ENCODE results near the gene GUK1.
A peak's percentile ranks its signal among the peaks of the same experiment; 100 is the strongest.
"Not testable (repeated sequence)": the region's sequence is repeated elsewhere in the genome, so short reads cannot be mapped to it uniquely, and the experiment has no call there.

GUK1 gene

DNA sequence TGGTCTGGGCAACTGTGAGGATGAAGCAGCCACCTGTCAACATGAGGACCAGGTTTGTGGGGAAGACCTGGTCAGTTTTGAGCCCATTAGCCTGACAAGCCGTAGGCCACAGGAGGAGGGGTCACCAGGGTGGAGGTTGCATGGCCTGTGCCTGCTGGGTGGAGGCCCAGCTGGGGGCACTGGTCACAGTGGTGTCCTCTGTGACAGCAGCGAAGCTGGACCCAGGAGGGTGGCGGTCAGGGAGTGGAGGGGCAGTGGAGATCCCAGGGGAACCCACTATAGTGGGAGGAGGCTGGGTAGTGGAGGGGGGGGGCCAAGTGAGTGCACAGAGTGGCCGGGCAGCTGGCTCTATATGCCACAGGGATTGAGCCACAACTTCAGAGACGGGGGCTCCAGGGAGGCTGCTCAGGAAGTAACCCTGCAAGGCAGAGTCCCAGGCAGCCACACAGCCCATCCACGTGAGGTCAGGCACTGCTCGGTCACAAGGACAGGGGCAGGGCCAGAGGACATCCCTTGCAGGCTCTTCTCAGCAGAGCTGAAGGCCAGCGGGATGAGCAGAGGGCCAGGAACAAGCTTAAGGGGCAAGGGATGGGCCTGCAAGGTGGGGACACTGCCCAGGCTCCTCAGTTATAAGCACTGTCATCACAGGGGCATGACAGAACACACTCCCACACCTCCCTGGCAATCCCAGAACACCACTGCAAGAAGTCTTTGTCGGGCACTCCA, 34.6 kb upstream of the GUK1 start:
- no peak for DNase-seq

DNA sequence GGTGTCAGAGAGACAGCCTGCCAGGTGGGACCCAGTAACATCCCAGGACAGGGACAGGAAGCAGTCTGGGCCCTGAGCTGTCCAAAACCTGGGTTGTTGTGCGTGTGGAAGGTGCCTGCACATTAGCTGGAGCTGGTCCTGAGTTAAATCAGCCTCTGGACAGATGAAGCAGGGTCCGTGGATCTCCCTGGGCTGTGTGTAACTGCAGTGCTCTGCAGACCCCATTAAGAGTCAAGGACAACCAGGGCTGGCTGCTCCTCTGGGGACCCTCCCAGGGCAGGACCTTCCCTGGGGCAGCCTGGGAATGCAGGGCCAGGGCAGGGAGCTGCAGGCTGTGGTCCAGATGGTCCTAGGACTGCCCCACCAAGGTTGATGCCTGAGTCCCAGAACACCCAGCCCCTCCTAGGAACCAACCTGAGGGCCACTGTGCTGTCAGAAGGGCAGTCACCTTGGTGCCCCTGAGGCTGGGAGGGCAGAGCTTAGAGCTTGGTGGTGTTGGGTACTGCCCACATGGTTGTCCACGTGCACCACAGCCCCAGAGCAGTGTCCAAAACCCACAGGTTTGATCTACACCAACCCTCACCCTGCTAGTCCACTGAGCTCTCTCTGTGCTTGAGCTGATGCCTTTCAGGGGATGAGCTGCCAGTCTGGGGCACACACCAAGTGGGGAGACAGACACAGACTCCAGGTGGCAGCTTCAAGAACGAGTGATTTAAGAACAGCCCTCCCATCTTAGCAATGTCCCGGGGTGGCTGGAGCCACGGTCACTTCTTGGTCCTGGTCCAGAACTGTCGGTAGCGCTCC, 33.9 kb upstream of the GUK1 start:
- no peak for DNase-seq

GRCh38 chr1:228106800-228107054, 33.4 kb upstream of the GUK1 start:
- no peak for DNase-seq

DNA sequence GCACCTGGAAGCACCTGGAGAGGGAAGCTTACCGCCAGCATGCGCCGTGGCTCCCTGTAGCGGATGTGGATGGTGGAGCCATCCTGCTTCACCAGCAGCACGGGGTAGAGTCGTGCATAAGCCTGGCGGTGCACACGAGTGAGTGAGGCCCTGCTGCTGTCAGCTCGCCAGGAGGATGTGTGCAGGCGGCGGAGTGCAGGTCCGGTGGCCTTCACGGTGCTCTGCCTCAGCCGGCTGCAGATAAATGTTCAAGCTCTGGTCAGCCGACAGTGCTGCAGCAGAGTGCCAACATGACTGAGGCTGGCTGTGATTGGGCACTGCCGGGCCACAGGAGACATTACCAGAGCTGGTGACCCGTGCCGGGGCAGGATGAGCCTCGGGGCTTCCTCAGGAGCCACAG, 32.4 kb upstream of the GUK1 start:
- no peak for DNase-seq

DNA sequence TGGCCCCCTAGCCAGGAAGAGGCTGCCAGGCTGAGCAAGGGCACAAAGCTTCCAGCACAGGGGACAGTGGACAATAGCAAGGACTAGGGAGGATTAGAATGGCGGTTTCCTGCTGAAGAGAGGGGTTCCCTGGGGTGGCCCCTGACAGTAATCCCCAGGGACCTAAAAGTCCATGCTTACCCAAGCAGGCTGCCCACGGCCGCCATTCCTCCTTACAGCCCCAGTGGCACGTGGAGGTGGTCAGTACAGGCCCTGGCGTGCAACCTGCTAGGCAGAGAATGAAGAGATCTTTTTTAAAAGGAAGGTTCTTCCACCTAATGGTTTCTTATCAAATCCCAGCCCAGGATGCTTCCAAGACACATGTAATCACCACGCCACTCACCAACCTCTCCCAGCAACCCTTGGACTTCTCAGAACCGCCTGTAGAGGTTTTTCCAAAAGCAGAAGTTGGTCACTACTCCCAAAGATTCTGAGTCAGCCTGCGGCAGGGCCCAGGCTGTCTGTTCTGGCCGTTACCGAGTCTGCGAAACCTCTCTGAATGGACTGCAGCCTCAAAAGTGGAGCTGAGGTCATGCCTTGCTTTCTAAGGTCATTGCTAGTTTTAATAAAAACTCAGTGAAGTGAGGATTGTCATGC, 31.9 kb upstream of the GUK1 start:
- no peak for DNase-seq

DNA sequence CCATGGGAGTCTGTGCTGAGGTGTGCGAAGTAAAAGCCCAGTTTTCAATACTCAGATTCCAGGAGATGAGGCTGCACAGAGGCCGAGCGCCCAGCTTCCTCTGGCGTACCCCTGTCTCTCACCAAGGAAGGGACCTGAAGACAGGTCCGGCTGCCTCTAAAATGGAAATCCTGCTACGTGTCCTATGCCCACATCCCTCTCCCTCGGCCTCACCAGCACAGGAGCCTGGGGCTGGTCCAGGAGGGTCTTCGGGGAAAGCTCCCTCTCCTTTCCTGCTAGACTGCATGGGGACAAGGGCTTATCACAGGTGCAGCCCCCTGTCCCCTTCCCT, 31.4 kb upstream of the GUK1 start:
- DNase-seq, result no peak

GRCh38 chr1:228109073-228109961, 30.8 kb upstream of the GUK1 start, which contains the start of gene MRPL55:
TSS of gene MRPL55 (minus strand) at chr1:228109299. CDS start at chr1:228108260, 1,039 bp downstream.
- peak; percentile 96 for DNase-seq

DNA sequence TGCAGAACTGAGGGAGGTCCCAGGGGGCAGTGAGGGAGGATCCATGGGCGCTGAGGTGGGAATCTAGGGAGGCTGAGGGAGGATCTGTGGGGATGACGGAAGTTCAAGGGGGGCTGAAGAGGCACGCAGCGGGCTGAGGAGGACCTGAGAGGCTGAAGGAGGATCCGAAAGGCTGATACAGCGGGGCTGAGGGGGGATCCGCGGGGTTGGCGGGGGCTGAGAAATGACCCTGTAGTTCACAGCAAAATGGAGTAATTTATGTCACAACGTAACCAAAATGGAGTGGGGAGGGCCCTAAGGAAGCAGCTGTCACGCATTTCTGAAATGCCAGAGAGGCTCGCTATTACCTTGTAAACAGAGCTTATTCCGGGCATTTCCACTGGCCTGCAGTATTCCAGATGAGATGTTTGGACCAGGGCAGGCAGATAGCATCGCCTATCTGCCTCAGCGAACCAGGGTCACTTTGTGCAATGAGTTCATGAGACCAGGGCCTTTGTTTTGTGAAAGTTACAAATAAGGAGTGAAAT, 30.1 kb upstream of the GUK1 start:
- DNase-seq, result no peak

DNA sequence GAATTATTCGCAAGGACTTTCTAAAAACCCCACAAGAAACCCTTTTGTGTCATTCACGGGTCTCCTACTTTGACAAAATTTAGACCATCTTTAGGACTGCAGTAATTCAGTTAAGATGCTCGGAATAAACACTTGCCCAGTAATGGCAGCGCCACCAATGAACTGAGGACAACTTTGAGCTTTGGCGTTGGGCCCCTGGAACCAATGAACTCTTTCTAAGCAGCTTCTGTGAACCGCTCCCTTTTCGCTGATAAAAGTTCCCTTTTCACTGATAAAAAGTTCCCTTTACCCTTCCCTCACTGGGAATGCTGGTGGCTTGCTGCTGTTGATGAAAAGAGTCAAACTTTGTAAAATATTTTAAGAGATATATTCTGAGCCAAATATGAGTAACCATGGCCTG, 29.5 kb upstream of the GUK1 start:
- DNase-seq, result no peak

DNA sequence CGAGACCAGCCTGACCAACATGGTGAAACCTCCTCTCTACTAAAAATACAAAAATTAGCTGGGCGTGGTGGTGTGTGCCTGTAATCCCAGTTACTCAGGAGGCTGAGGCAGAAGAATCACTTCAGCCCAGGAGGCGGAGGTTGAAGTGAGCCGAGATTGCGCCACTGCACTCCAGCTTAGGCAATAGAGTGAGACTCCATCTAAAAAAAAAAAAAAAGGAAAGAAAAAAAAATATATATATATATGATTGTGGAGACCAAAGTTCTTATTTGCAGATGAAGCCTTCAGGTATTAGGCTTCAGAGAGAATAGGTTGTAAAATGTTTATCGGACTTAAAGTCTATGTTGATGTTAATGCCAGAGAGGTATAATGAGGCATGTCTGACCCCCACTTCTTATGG, 28.8 kb upstream of the GUK1 start:
- DNase-seq, result not testable (repeated sequence)

DNA sequence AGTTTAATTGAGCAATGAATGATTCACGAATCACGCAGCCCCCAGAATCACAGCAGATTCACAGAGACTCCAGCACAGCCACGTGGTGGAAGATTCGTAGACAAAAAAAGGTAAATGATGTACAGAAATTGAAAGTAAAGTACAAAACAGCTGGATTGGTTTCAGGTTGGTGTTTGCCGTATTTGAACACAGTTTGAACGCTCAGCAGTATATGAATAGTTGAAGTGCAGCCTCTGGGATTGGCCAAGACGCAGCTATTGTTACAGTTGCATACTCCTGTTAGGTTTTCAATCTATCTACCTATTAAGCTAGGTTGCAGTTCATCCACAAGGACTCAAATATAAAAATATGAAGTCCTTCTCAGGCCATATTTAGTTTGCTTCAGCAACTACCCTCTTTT, 27.9 kb upstream of the GUK1 start:
- DNase-seq, result no peak

DNA sequence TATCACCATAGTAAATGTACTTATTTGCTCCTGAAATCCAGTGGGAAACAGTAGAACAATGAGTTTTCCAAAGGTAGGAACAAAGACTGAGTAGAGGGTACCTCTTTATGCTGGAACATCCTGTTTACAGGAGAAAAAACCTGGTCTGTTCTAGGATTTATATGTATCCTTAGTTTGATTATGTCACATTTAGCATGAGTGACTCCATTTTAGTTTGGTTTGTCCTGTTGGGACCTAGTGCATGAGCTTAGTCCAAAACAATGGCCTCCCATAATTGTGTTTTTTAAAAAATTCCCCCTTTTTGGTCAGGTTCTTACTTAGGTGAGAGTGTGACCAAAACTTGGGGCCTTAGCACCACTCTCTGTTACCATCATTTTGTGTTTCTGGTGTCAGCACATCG, 27.5 kb upstream of the GUK1 start:
- DNase-seq, result no peak

DNA sequence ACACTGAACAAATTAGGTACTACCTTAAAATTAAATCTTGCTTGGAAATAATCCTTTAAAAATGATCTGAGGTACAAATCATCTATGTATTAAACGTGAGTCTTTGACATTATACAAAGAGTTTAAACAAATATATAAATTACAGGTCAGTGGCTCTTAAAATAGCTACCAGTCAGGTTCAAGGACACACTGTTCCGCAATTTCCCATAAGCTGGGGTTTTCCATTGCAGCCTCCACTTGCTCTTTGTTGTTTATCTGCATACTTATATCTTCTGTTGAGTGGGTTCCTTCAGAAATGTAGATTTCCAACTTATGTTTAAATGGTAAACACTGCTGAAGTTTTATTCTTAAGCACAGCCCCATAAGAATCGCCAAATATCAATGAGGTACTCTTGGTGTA, 25.3 kb upstream of the GUK1 start:
- no peak for DNase-seq

DNA sequence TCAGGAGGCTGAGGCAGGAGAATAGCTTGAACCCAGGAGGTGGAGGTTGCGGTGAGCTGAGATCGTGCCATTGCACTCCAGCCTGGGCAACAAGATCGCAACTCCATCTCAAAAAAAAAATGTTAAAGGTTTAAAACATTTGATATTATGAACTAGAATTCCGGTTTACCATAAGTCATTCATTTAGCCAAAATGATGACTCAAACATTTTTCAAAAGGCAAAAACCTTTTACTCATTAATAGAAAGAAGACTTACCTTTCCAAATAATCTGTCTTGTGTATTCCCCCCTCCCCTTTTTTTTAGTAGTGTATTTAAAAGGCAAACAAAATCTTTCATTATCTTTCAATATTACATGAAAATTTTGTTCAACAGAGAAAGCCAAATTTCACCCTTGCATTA, 22.7 kb upstream of the GUK1 start:
- no peak for DNase-seq

DNA sequence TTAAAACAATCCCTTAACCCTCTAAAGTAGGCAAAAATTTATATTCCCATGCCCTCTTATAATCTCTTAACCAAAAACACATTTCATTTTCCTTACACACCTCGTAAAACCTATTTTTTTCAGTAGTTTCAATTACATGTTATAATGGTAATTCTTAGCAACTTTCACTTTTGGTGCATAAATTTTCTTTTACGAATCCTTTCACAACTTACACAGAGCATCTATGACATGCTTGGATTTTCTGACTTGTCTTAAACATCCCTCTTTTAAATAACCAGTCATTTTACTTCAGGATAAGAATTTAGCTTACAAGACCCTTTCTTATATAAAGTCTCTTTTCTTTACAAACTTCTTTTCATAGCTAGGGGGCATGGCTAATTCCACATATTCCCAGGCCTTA, 22.0 kb upstream of the GUK1 start:
- DNase-seq, result no peak

DNA sequence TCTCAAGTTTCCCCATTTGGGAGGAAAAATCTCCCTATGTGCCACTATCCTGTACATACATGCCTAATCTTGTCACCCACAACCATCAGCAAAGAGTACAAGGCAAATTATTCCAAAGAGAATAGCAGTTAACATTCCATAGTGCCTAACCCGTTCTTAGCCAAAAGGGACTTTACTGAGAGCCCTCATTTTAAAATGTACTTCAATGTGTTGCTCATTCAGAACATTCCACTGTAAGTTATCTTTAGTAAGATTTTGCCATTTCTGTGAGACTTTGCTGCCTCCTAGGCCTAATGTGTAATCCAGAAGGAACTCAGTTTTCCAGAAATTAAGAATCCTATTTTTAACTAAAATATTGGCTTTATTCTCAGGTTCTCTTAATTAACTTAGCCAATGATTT, 19.7 kb upstream of the GUK1 start:
- no peak for DNase-seq

- DNase-seq, result no peak
Measured at GRCh38 chr1:228120857-228121489, 19.1 kb upstream of the GUK1 start.

GRCh38 chr1:228122921-228123441, 17.1 kb upstream of the GUK1 start:
- DNase-seq, result no peak

- no peak for DNase-seq
Measured at GRCh38 chr1:228123505-228123904, 16.6 kb upstream of the GUK1 start.

- DNase-seq, result no peak
Measured at GRCh38 chr1:228125185-228125584, 14.9 kb upstream of the GUK1 start.

DNA sequence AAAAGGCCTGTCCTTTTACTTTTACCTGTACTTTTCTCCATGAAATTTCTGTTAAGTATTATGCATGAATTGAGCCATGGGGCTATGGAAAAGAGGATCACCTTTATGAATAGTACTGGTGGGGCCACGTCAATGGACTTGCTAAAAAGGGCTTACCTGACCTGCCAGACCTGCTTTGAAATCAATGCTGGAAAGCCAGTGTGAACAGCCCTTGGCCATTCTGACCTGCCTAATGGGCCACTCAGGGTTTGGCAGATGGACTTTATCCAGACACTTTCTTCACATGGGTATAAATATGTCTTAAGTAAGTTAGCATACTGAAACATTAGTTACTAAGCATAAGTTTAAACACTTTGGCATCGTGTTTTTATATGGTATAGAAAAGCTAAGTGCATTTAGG, 8.3 kb upstream of the GUK1 start:
- DNase-seq, result no peak

- DNase-seq, result no peak
Measured at GRCh38 chr1:228134591-228134990, 5.5 kb upstream of the GUK1 start.

All from NCI-H1092 (cell line).